Osteocyte (in vitro differentiated cells): Measurements from ENCODE around the gene CYP46A1. TPM values are rescaled to one million over a fixed set of nuclear protein-coding genes. Genes with fewer than 3 reads are reported as not detected.

Experiments used
- DNase-seq: peaks from one replicate; pipeline ENCODE4 v3.0.0; 2021; ENCODE audit warnings: mixed read lengths; ENCODE audit not compliant: unreplicated experiment; ENCODE audit errors: extremely low spot score
- H3K27ac Mint-ChIP-seq: one replicate; pipeline ENCODE4 v1.8.0; 2021; ENCODE audit warnings: mild to moderate bottlenecking, mixed read lengths; ENCODE audit not compliant: unreplicated experiment
- H3K27me3 Mint-ChIP-seq: one replicate; pipeline ENCODE4 v1.8.0; 2021; ENCODE audit warnings: mixed read lengths; ENCODE audit not compliant: unreplicated experiment
- H3K36me3 Mint-ChIP-seq: one replicate; pipeline ENCODE4 v1.8.0; 2021; ENCODE audit warnings: mixed read lengths; ENCODE audit not compliant: unreplicated experiment
- H3K4me1 Mint-ChIP-seq: one replicate; pipeline ENCODE4 v1.8.0; 2021; ENCODE audit warnings: mixed read lengths; ENCODE audit not compliant: unreplicated experiment
- H3K4me3 Mint-ChIP-seq: one replicate; pipeline ENCODE4 v1.8.0; 2021; ENCODE audit warnings: mild to moderate bottlenecking, moderate library complexity, mixed read lengths; ENCODE audit not compliant: unreplicated experiment
- H3K9me3 Mint-ChIP-seq: one replicate; pipeline ENCODE4 v1.8.0; 2021; ENCODE audit warnings: mixed read lengths; ENCODE audit not compliant: unreplicated experiment
- CTCF ChIP-seq: fragments of 200-600 bp; sonication (generic); IDR thresholded peaks from 2 replicates; pipeline ENCODE4 v1.5.0; 2021; ENCODE audit warnings: antibody characterized with exemption, mild to moderate bottlenecking, moderate library complexity
- total RNA-seq: library from RNA; stranded (reverse); gene quantifications from 2 replicates; pipeline ENCODE4 v1.2.1, GENCODE V29; 2021

The CYP46A1 gene
- total RNA-seq, 1 donor from 2014 or later = 1.3 TPM

- Mint-ChIP-seq H3K4me3 (no peak overlapping the region), H3K27ac (no peak overlapping the region), H3K27me3 (peaks cover 10% of the 10 kb centered on the region), H3K9me3 (peaks cover 11% of the 10 kb centered on the region), H3K4me1 (peaks cover 8% of the 10 kb centered on the region), H3K36me3 (peaks cover 2% of the 10 kb centered on the region)
- peak; percentile 74 for DNase-seq
- no peak for TF ChIP-seq CTCF
These were observed 32.2 kb downstream of the CYP46A1 start for GRCh38 chr14:99716091-99716849.

GRCh38 chr14:99716850-99717681 is 33.0 kb downstream of the CYP46A1 start:
- peaks cover 8% of the 10 kb centered on the region for H3K4me1 Mint-ChIP-seq
- DNase-seq = peak; percentile 71
- H3K27me3 Mint-ChIP-seq = peaks cover 10% of the 10 kb centered on the region
- no peak overlapping the region for H3K4me3 Mint-ChIP-seq
- H3K36me3 Mint-ChIP-seq = peaks cover 2% of the 10 kb centered on the region
- H3K9me3 Mint-ChIP-seq = peaks cover 9% of the 10 kb centered on the region
- no peak overlapping the region for H3K27ac Mint-ChIP-seq
- no peak for TF ChIP-seq CTCF

- Mint-ChIP-seq H3K4me1 (peaks cover 8% of the 10 kb centered on the region), H3K36me3 (no peaks in the 10 kb centered on the region)
- no peak for TF ChIP-seq CTCF
These were observed 33.5 kb downstream of the CYP46A1 start for GRCh38 chr14:99717682-99718013.

GRCh38 chr14:99718031-99718810 is 34.1 kb downstream of the CYP46A1 start:
- peak; percentile 25 for DNase-seq
- H3K4me3 Mint-ChIP-seq = no peak overlapping the region
- H3K9me3 Mint-ChIP-seq = no peaks in the 10 kb centered on the region
- H3K4me1 Mint-ChIP-seq = peaks cover 8% of the 10 kb centered on the region
- peaks cover 12% of the 10 kb centered on the region for H3K27me3 Mint-ChIP-seq
- TF ChIP-seq CTCF = no peak
- no peaks in the 10 kb centered on the region for H3K36me3 Mint-ChIP-seq
- no peak overlapping the region for H3K27ac Mint-ChIP-seq

More at GRCh38 chr14:99717682-99718013, 33.5 kb downstream of the CYP46A1 start:
- peak; percentile 76 for DNase-seq
- Mint-ChIP-seq H3K4me3 (no peak overlapping the region), H3K27me3 (peaks cover 10% of the 10 kb centered on the region), H3K27ac (no peak overlapping the region), H3K9me3 (peaks cover 3% of the 10 kb centered on the region)
